HepG2 (cell line): ENCODE results near the gene DENND2A. TPM values are rescaled to one million over a fixed set of nuclear protein-coding genes. Genes with fewer than 3 reads are reported as not detected.
A peak's percentile ranks its signal among the peaks of the same experiment; 100 is the strongest.

Source experiments
- AKNA ChIP-seq: sonication (generic); formaldehyde crosslinking; IDR thresholded peaks from 2 replicates; pipeline ENCODE4 v1.4.0; 2020; ENCODE audit warnings: missing genetic modification reagents, borderline replicate concordance
- ATF4 ChIP-seq, 2 experiments: fragments of 450-650 bp in 1 of 2; sonication (generic) in 1 of 2; formaldehyde crosslinking; IDR thresholded peaks; 2 replicates each; pipeline versions ENCODE4 v1.5.0 to v1.8.0; 2020 to 2022; ENCODE audit warnings: mild to moderate bottlenecking in 1 of 2, missing genetic modification reagents in 1 of 2
- CEBPG ChIP-seq: IDR thresholded peaks from 2 replicates; pipeline ENCODE4 v1.6.1; 2016
- FOXA3 ChIP-seq: IDR thresholded peaks from 2 replicates; pipeline ENCODE4 v1.6.1; 2016; ENCODE audit warnings: missing genetic modification reagents, missing compliant biosample characterization
- MAX ChIP-seq: IDR thresholded peaks from 2 replicates; pipeline ENCODE4 v1.6.1; 2012; ENCODE audit warnings: inconsistent platforms
- MAZ ChIP-seq, 2 experiments: sonication (generic) in 1 of 2; formaldehyde crosslinking in 1 of 2; IDR thresholded peaks; 2 replicates each; pipeline versions ENCODE4 v1.5.0 to v1.6.1; 2012 to 2020; ENCODE audit warnings: low read depth in 2 of 2, mild to moderate bottlenecking in 2 of 2, borderline replicate concordance in 1 of 2, improper control_type of control experiment in 1 of 2, low read length in 1 of 2, missing genetic modification reagents in 1 of 2, moderate library complexity in 1 of 2
- MED1 ChIP-seq: sonication (generic); formaldehyde crosslinking; IDR thresholded peaks from 2 replicates; pipeline ENCODE4 v1.4.0; 2020; ENCODE audit warnings: missing genetic modification reagents
- MYC ChIP-seq: sonication (generic); formaldehyde crosslinking; IDR thresholded peaks from 2 replicates; pipeline ENCODE4 v1.9.0; 2021; ENCODE audit warnings: missing genetic modification reagents, borderline replicate concordance
- PATZ1 ChIP-seq: sonication (generic); formaldehyde crosslinking; IDR thresholded peaks from 2 replicates; pipeline ENCODE4 v1.4.0; 2020; ENCODE audit warnings: missing genetic modification reagents
- YY1 ChIP-seq: IDR thresholded peaks from 2 replicates; pipeline ENCODE4 v1.6.1; 2011; ENCODE audit warnings: low read length, low read depth, moderate library complexity, mild to moderate bottlenecking; ENCODE audit not compliant: insufficient read depth, insufficient replicate concordance
- ZNF513 ChIP-seq: sonication (generic); formaldehyde crosslinking; conservative IDR thresholded peaks from 2 replicates; pipeline ENCODE4 v1.5.0; 2020; ENCODE audit warnings: missing genetic modification reagents
- ZNF609 ChIP-seq: sonication (generic); formaldehyde crosslinking; IDR thresholded peaks from 2 replicates; pipeline ENCODE4 v1.4.0; 2020; ENCODE audit warnings: mild to moderate bottlenecking, missing genetic modification reagents, borderline replicate concordance
- ZNF781 ChIP-seq: sonication (generic); formaldehyde crosslinking; IDR thresholded peaks from 2 replicates; pipeline ENCODE4 v1.5.1; 2020; ENCODE audit warnings: borderline replicate concordance, mild to moderate bottlenecking, missing genetic modification reagents; ENCODE audit errors: not compliant biosample characterization
- polyA plus RNA-seq, 8 experiments: library from polyadenylated mRNA; depleted of rRNA in 3 of 8; stranded (reverse) in 7 of 8; unstranded in 1 of 8; fragments of >200 nt; fragmentation: Illumina TruSeq in 4 of 8; extraction: Trizol in 4 of 8; gene quantifications; 2 replicates each; pipeline versions ENCODE4 v1.2.1 to v1.2.3, GENCODE V29; 2011 to 2016; ENCODE audit warnings: low read depth in 4 of 8, missing spikeins in 1 of 8, mixed read lengths in 1 of 8; ENCODE audit not compliant: insufficient read depth in 1 of 8
- total RNA-seq, 5 experiments: library from RNA; depleted of rRNA; stranded (reverse); fragments of >200 nt; fragmentation: Illumina TruSeq; extraction: Trizol; gene quantifications; 2 replicates each; pipeline ENCODE4 v1.2.3, GENCODE V29; 2016; ENCODE audit warnings: low read depth in 1 of 5

The DENND2A gene
- total and polyA plus RNA-seq, 2 of the 13 experiments (the other 11 are each of a cell fraction or from before 2014, with no cell fraction given): not detected

GRCh38 chr7:140544388-140544826 lies 96.2 kb downstream of the DENND2A start (continued):
- TF ChIP-seq ZNF609 (peak; percentile 26; the same call in 1 of the 2 replicates), ZNF513 (CRISPR knock-in tag) (no peak), MAX (peak; percentile 91), ATF4 (CRISPR knock-in tag; IDR thresholded peaks at IDR 0.05) (0 out of 4 replicates have a peak, but pooled peaks of 1 of the 2 experiments have one; percentile 25), MED1 (0 out of 2 replicates have a peak, but pooled peaks have one; percentile 26), ZNF781 (CRISPR knock-in tag) (no peak), FOXA3 (CRISPR knock-in tag) (peak; percentile 33; the same call in 1 of the 2 replicates), AKNA (CRISPR knock-in tag) (no peak), CEBPG (CRISPR knock-in tag) (0 out of 2 replicates have a peak, but pooled peaks have one; percentile 27), YY1 (peak; percentile 46), MAZ (IDR thresholded peaks at IDR 0.05; ENCODE audit: borderline replicate concordance, low read depth, low read length) (no peak), MAZ (CRISPR knock-in tag; IDR thresholded peaks at IDR 0.05; ENCODE audit: low read depth) (no peak), MYC (CRISPR knock-in tag) (peak; percentile 85), PATZ1 (CRISPR knock-in tag) (peak; percentile 23; the same call in 1 of the 2 replicates)
